Bronchial epithelial cell (primary cell): ENCODE data around the gene SEC14L2. TPM values are rescaled to one million over a fixed set of nuclear protein-coding genes. Genes with fewer than 3 reads are reported as not detected.

Source experiments
- DNase-seq: peaks from one replicate; pipeline ENCODE4 v3.0.0-alpha.2; 2010; ENCODE audit warnings: low read depth
- FAIRE-seq: peaks from 2 replicates; lab custom pipeline; 2011; peaks lifted over from hg19 to GRCh38; lab: Jason Lieb, UNC
- H3K27me3 ChIP-seq: 2 replicates; pipeline ENCODE4 v1.5.1; 2011; ENCODE audit warnings: low read length; ENCODE audit not compliant: control insufficient read depth, insufficient read depth
- H3K36me3 ChIP-seq: 2 replicates; pipeline ENCODE4 v1.5.1; 2011; ENCODE audit warnings: low read length; ENCODE audit not compliant: control insufficient read depth, insufficient read depth
- H3K4me3 ChIP-seq: 2 replicates; pipeline ENCODE4 v1.5.1; 2011; ENCODE audit warnings: mild to moderate bottlenecking, low read depth, low read length, control low read depth
- total RNA-seq: library from RNA; depleted of rRNA; stranded (reverse); fragments of >200 nt; gene quantifications from 2 replicates; pipeline ENCODE4 v1.2.1, GENCODE V29; 2014
- TF ChIP-seq, protein P1 (sequence below): IDR thresholded peaks from 2 replicates; pipeline ENCODE4 v1.5.1; 2011; ENCODE audit warnings: mild to moderate bottlenecking, moderate library complexity, low read length, control low read depth, inconsistent platforms; ENCODE audit not compliant: insufficient read depth, severe bottlenecking

Gene SEC14L2
- total RNA-seq, 1 donor from 2014 or later, result 34.5 TPM

DNA sequence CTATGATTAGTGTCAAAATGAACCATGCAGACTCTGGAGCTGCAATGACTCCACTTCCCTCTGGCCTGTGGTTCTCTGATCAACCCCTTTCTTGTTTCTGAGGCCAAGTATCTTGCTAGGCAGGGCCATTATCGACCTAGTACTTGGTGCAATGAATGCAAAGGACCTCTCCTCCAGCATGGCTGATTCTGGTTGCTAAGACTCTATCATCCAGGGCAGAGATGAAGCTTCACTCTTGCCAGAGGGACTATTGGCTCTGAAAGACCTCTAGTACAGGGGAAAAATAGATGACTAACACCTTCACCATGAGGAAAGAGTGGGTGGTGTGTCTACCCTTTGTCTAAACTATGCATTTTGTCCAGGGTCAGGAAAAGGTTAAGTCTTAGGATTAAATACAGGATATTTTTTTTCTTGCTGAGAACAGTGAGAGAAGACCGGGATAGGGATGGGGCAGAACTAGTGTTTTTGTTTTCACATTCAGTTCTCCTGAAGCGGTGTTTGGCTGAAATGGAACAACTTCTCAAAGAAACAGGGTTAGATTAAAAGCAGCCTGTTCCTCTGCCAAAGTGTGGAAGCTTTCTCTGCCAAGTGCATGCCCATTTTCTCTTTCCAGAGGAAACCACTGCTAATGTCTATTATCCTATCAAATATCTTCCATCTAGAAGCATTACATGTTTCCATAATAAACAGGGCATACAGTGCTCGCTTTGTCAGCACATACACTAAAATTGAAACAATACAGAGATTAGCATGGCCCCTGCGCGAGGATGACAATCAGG is 23.7 kb downstream of the SEC14L2 start:
- Histone ChIP-seq H3K36me3 (peaks cover 23% of the 10 kb centered on the region), H3K27me3 (no peaks in the 10 kb centered on the region), H3K4me3 (no peak overlapping the region)
- FAIRE-seq (no peak), DNase-seq (peak; percentile 89)
- TF ChIP-seq, protein P1, sequence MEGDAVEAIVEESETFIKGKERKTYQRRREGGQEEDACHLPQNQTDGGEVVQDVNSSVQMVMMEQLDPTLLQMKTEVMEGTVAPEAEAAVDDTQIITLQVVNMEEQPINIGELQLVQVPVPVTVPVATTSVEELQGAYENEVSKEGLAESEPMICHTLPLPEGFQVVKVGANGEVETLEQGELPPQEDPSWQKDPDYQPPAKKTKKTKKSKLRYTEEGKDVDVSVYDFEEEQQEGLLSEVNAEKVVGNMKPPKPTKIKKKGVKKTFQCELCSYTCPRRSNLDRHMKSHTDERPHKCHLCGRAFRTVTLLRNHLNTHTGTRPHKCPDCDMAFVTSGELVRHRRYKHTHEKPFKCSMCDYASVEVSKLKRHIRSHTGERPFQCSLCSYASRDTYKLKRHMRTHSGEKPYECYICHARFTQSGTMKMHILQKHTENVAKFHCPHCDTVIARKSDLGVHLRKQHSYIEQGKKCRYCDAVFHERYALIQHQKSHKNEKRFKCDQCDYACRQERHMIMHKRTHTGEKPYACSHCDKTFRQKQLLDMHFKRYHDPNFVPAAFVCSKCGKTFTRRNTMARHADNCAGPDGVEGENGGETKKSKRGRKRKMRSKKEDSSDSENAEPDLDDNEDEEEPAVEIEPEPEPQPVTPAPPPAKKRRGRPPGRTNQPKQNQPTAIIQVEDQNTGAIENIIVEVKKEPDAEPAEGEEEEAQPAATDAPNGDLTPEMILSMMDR, result no peak

DNA sequence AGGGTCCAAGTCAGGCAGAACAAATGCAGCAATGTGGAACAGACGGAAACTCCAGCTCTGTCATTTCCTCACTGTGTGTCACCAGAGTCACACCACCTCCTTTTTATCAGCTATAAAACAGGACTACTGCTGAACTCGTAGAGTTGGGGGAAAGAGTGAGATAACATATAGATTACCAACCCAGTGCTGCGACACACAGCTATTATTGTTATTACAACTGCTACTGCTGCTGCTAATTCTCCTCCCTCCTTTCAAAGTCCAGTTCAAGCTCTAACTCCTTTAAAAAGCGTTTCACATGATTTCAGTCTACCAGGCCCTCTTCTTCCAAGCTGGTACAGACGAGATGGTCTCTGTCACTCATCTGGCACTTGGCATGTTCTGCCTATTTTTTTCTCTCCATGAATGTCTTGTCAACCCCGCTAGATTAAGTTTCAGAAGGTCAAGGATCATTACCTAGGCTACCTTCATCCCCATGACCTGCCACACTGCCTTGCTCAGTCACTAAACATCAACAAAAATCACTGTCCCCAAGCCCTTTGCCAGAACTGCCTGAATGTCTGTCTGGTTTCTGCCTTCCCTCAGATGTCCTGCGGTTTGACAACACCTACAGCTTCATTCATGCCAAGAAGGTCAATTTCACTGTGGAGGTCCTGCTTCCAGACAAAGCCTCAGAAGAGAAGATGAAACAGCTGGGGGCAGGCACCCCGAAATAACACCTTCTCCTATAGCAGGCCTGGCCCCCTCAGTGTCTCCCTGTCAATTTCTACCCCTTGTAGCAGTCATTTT is 25.1 kb downstream of the SEC14L2 start:
- Histone ChIP-seq H3K36me3 (peaks cover 13% of the 10 kb centered on the region), H3K4me3 (no peak overlapping the region), H3K27me3 (no peaks in the 10 kb centered on the region)
- TF ChIP-seq, protein P1, result no peak
- FAIRE-seq (no peak), DNase-seq (no peak)

DNA sequence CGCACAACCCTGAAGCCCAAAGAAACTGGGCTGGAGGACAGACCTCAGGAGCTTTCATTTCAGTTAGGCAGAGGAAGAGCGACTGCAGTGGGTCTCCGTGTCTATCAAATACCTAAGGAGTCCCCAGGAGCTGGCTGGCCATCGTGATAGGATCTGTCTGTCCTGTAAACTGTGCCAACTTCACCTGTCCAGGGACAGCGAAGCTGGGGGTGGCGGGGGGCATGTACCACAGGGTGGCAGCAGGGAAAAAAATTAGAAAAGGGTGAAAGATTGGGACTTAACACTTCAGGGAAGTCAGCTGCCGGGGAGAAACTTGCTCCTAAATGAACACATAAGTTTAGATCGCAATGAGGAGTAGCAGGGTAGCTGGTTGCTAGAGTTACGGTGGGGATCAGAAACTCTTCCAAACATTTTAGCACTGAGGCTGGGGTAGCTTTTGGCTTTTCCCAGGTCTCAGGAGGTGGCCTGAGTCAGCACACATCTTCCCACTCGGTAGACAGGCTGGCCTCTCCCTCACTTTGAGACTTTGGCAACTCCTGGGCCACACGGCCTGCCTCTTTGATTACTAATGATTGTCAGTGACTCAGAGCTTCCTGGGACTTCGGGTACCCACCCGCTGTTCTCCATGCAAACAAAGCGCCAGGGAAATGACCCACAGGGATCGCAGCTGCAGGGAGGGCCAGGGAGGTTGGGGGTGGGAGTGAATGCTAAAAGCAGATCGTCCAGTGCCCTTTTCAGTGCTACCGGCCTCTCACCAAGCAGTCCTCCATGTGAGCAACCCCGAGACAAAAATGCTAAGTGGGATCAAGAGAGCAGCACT is 25.9 kb downstream of the SEC14L2 start:
- H3K4me3 ChIP-seq, result peak overlapping the region; percentile 41
- no peak for FAIRE-seq
- H3K36me3 ChIP-seq, result peaks cover 12% of the 10 kb centered on the region
- TF ChIP-seq, protein P1, result no peak
- peak; percentile 96 for DNase-seq
- no peaks in the 10 kb centered on the region for H3K27me3 ChIP-seq

DNA sequence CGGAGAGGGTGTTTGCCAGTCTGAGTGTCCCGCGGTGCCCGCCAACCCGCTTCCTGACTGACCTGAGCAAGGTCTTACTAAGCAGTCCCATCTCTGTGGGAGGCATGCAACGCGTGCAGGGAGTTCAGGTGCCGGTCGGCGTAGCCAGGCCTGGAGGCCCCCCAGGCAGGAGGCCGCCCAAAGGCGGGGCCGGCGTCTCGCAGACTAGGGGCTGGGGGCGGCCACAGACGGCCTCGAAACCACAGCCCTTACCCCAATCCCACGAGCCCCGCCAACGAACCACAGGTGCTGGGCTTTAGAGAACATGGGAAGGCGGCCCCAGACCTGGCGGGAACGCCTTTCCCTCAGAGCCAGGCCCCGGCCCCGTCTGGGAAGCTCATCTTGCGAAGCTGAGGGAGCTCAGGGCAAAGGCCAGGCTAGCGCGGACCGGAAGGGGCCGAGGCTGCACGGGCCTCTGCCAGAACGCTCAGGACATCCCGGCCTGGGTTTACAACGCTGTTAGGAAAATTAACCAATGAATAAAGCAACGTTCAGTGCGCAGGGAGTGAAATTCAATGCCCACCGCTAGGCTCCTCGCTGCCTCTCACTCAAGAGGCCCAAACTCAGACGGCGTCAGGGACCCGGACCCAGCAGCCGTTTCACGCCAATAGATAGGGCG is 26.6 kb downstream of the SEC14L2 start:
- DNase-seq (no peak), FAIRE-seq (no peak)
- TF ChIP-seq, protein P1, result no peak
- H3K27me3 ChIP-seq, result no peaks in the 10 kb centered on the region
- H3K36me3 ChIP-seq, result peaks cover 7% of the 10 kb centered on the region
- H3K4me3 ChIP-seq, result peak overlapping the region; percentile 41

DNA sequence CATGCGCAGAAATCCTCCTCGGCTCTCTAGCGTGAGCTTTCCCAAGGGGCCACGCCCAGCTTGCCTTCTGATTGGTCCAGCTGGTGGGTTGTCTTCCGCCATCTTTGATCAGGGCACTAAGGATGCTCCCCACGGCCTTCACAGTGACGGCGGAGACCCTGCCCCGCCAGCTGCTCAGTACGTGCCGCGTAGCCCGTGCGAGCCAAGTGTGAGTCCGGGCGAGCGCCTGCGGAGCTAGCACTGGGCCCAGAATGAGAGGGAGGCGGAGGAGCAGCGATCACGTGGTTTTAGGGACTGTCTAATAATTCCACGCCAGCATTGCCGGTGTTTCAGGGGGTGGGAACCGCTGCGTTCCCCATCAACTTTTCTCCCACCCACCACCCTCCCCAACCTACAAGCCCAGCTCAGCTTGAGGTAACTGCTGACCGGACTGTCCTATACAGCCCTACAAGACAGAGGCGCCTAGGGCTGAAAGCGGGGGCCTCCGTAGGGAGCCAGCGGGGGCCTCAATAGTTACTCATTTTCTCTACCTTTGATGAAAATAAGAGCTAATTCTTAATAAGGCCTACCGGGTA is 27.2 kb downstream of the SEC14L2 start:
- Histone ChIP-seq H3K27me3 (no peaks in the 10 kb centered on the region), H3K4me3 (peak overlapping the region; percentile 41), H3K36me3 (peaks cover 5% of the 10 kb centered on the region)
- FAIRE-seq (no peak), DNase-seq (peak; percentile 97)
- TF ChIP-seq, protein P1, result no peak
